Vagina (tissue), 2 donors: Measurements from ENCODE around the gene TSTD1.

Experiments
- POLR2A ChIP-seq, 2 donors: fragments of 450-650 bp; IDR thresholded peaks; one replicate each; pipeline ENCODE4 v1.6.1; 2017; ENCODE audit warnings: antibody characterized with exemption in 2 of 2, mild to moderate bottlenecking in 2 of 2, moderate library complexity in 2 of 2
- TF ChIP-seq, protein P1 (sequence below), 3 experiments: fragments of 450-650 bp in 2 of 3; fragments of 200-600 bp in 1 of 3; sonication (generic) in 1 of 3; IDR thresholded peaks; one replicate each; pipeline ENCODE4 v1.5.1; 2017 to 2019; ENCODE audit warnings: antibody characterized with exemption in 3 of 3, mild to moderate bottlenecking in 2 of 3, moderate library complexity in 2 of 3

DNA sequence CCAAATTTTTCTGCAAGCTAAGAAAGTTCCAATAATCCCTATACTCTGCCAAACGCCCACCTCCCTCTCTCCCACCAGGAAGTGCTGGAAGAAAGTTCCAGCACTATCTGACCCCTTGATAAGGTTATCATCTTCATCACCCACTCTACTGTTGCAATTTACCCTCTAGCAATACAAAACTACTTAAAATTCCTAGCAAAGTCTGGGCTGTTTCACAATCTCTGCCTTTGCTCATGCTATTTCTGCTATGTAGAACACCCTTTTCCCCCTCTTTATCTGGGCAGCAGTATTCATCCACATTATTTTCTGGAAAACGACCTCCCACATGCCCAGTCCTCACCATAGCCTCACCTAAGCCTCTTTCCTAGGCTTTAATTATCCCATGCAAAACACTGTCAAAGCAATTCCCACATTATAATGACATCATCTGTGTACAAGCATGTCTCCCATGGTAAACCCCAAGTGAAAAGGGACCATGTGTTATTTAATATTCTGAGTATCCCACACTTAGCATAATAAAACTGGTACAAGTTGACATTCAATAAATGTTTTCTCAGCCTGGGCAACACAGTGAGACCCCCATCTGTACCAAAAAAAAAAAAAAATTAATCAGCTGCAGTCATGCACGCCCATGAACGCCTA lies 29.8 kb downstream of the TSTD1 start:
- TF ChIP-seq, protein P1, sequence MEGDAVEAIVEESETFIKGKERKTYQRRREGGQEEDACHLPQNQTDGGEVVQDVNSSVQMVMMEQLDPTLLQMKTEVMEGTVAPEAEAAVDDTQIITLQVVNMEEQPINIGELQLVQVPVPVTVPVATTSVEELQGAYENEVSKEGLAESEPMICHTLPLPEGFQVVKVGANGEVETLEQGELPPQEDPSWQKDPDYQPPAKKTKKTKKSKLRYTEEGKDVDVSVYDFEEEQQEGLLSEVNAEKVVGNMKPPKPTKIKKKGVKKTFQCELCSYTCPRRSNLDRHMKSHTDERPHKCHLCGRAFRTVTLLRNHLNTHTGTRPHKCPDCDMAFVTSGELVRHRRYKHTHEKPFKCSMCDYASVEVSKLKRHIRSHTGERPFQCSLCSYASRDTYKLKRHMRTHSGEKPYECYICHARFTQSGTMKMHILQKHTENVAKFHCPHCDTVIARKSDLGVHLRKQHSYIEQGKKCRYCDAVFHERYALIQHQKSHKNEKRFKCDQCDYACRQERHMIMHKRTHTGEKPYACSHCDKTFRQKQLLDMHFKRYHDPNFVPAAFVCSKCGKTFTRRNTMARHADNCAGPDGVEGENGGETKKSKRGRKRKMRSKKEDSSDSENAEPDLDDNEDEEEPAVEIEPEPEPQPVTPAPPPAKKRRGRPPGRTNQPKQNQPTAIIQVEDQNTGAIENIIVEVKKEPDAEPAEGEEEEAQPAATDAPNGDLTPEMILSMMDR (IDR thresholded peaks at IDR 0.05) = no peak
- TF ChIP-seq POLR2A (IDR thresholded peaks at IDR 0.05) = no peak
